Neural progenitor cell (in vitro differentiated cells): ENCODE measurements around the gene ADGRA1. TPM values are rescaled to one million over a fixed set of nuclear protein-coding genes. Genes with fewer than 3 reads are reported as not detected.

Source experiments
- DNase-seq: peaks from one replicate; pipeline ENCODE4 v3.0.0-alpha.2; 2016; ENCODE audit warnings: low spot score
- H2AFZ ChIP-seq: fragments of 200-600 bp; sonication (generic); replicated peaks from 2 replicates; pipeline ENCODE4 v1.6.1; 2016; ENCODE audit warnings: antibody characterized with exemption
- H3F3A ChIP-seq: fragments of 200-600 bp; sonication (generic); 2 replicates; pipeline ENCODE4 v1.6.1; 2016; ENCODE audit warnings: antibody characterized with exemption, low read depth
- H3K27ac ChIP-seq: fragments of 200-600 bp; sonication (generic); 2 replicates; pipeline ENCODE4 v1.5.1; 2016; ENCODE audit warnings: mild to moderate bottlenecking
- H3K27me3 ChIP-seq: fragments of 200-600 bp; sonication (generic); 2 replicates; pipeline ENCODE4 v1.6.1; 2016; ENCODE audit warnings: mild to moderate bottlenecking, moderate library complexity
- H3K36me3 ChIP-seq: fragments of 200-600 bp; sonication (generic); 2 replicates; pipeline ENCODE4 v1.5.1; 2016
- H3K4me1 ChIP-seq: fragments of 200-600 bp; sonication (generic); 2 replicates; pipeline ENCODE4 v1.6.1; 2016; ENCODE audit warnings: mixed run types
- H3K4me2 ChIP-seq: fragments of 200-600 bp; sonication (generic); 2 replicates; pipeline ENCODE4 v1.6.1; 2016
- H3K4me3 ChIP-seq: fragments of 200-600 bp; sonication (generic); 2 replicates; pipeline ENCODE4 v1.5.1; 2016
- H3K79me2 ChIP-seq: fragments of 200-600 bp; sonication (generic); 2 replicates; pipeline ENCODE4 v1.6.1; 2016; ENCODE audit warnings: low read depth
- H3K9ac ChIP-seq: fragments of 200-600 bp; sonication (generic); 2 replicates; pipeline ENCODE4 v1.6.1; 2016
- H3K9me3 ChIP-seq: fragments of 200-600 bp; sonication (generic); 2 replicates; pipeline ENCODE4 v1.5.1; 2016; ENCODE audit warnings: low read depth
- H4K20me1 ChIP-seq: fragments of 200-600 bp; sonication (generic); 2 replicates; pipeline ENCODE4 v1.6.1; 2016; ENCODE audit warnings: low read depth
- H3K27ac Mint-ChIP-seq: 3 replicates; pipeline ENCODE4 v1.8.0; 2021; ENCODE audit warnings: mixed read lengths
- H3K27me3 Mint-ChIP-seq: 2 replicates; pipeline ENCODE4 v1.8.0; 2022; ENCODE audit warnings: low read depth, mild to moderate bottlenecking, inconsistent platforms, moderate library complexity, mixed read lengths; ENCODE audit not compliant: insufficient read depth
- H3K36me3 Mint-ChIP-seq: 3 replicates; pipeline ENCODE4 v1.8.0; 2021; ENCODE audit warnings: mixed read lengths
- H3K4me1 Mint-ChIP-seq: 3 replicates; pipeline ENCODE4 v1.8.0; 2021; ENCODE audit warnings: mixed read lengths
- H3K4me3 Mint-ChIP-seq: 3 replicates; pipeline ENCODE4 v1.8.0; 2021; ENCODE audit warnings: mild to moderate bottlenecking, moderate library complexity, mixed read lengths
- H3K9me3 Mint-ChIP-seq: 3 replicates; pipeline ENCODE4 v1.8.0; 2020; ENCODE audit warnings: mixed read lengths
- EZH2 ChIP-seq: fragments of 200-600 bp; sonication (generic); IDR thresholded peaks from 2 replicates; pipeline ENCODE4 v1.6.1; 2017; ENCODE audit warnings: antibody characterized with exemption, mild to moderate bottlenecking, moderate library complexity
- EZH2phosphoT487 ChIP-seq: fragments of 200-600 bp; sonication (generic); IDR thresholded peaks from 2 replicates; pipeline ENCODE4 v1.6.1; 2017; ENCODE audit warnings: antibody characterized with exemption
- total RNA-seq: library from RNA; depleted of rRNA; stranded (reverse); fragments of >200 nt; gene quantifications from 2 replicates; pipeline ENCODE4 v1.2.3, GENCODE V29; 2015; ENCODE audit warnings: low replicate concordance
- TF ChIP-seq, protein P1 (sequence below): fragments of 200-600 bp; sonication (generic); IDR thresholded peaks from 2 replicates; pipeline ENCODE4 v1.5.1; 2017; ENCODE audit warnings: antibody characterized with exemption, mild to moderate bottlenecking

The ADGRA1 gene
- total RNA-seq, 1 donor from 2014 or later, result not detected

- Histone ChIP-seq H3K9me3 (no peaks in the 10 kb centered on the region), H3F3A (peaks cover 17% of the 10 kb centered on the region), H2AFZ (no peak overlapping the region), H3K4me2 (peak overlapping the region; percentile 100), H3K9ac (no peak overlapping the region), H4K20me1 (peaks cover 17% of the 10 kb centered on the region), H3K27me3 (peaks cover 16% of the 10 kb centered on the region), H3K4me1 (peaks cover 19% of the 10 kb centered on the region), H3K36me3 (no peaks in the 10 kb centered on the region), H3K79me2 (no peaks in the 10 kb centered on the region), H3K27ac (no peak overlapping the region), H3K4me3 (peak overlapping the region; percentile 95)
- H3K9me3 Mint-ChIP-seq, result no peaks in the 10 kb centered on the region
- TF ChIP-seq EZH2phosphoT487 (no peak), EZH2 (no peak)
- TF ChIP-seq, protein P1, sequence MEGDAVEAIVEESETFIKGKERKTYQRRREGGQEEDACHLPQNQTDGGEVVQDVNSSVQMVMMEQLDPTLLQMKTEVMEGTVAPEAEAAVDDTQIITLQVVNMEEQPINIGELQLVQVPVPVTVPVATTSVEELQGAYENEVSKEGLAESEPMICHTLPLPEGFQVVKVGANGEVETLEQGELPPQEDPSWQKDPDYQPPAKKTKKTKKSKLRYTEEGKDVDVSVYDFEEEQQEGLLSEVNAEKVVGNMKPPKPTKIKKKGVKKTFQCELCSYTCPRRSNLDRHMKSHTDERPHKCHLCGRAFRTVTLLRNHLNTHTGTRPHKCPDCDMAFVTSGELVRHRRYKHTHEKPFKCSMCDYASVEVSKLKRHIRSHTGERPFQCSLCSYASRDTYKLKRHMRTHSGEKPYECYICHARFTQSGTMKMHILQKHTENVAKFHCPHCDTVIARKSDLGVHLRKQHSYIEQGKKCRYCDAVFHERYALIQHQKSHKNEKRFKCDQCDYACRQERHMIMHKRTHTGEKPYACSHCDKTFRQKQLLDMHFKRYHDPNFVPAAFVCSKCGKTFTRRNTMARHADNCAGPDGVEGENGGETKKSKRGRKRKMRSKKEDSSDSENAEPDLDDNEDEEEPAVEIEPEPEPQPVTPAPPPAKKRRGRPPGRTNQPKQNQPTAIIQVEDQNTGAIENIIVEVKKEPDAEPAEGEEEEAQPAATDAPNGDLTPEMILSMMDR, result no peak
- H3K36me3 Mint-ChIP-seq, result no peaks in the 10 kb centered on the region
- no peak overlapping the region for H3K27ac Mint-ChIP-seq
- peak; percentile 29 for DNase-seq
- no peak overlapping the region for H3K4me3 Mint-ChIP-seq
- H3K4me1 Mint-ChIP-seq, result peaks cover 4% of the 10 kb centered on the region
- H3K27me3 Mint-ChIP-seq, result peaks cover 5% of the 10 kb centered on the region
Observed at GRCh38 chr10:133159611-133159949, 71.9 kb downstream of the ADGRA1 start.

DNA sequence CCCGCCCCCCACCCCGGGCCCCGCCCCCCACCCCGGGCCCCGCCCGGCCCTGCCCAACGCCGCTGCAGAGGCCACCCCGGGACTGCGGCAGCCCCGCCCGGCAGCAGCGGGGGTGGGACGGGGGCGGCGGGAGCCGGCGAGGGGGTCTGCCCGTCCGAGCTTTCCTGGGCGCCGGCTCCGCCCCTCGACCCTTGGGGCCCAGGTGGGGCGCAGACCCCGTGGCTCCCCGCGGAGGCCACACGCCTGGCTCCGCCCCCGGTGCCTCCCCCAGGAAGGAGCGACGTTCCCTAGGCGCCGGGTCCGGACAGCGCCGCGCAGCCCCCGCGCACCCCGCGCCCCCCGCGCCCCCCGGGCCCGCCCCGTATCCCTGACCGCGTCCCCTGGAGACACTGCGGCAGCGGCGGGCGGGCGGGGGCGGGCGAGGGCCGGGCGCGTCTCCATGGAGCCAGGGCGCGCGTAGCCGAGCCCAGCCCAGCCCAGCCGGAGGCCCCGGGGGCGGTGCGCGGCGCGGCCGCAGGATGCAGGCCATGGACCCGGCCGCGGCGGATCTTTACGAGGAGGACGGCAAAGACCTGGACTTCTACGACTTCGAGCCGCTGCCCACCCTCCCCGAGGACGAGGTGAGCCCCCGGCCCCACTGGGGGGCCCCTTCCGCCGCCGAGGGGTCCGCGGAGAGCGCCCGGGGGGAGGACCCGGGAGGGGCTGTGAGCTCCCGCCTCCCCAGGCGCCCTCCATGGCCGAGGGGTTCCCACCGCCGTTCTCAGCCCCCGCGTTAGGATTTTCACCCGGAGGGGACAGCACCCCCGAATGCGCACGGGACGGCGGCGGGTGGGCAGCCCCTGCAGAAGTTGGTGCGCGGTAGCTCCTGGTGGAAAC lies 72.5 kb downstream of the ADGRA1 start, which contains the start of gene KNDC1:
TSS of gene KNDC1 (plus strand) at position 270 of the 876 bp plus-strand sequence. CDS start at position 519, 249 bp downstream.
- H3K36me3 ChIP-seq, result no peaks in the 10 kb centered on the region
- peaks cover 16% of the 10 kb centered on the region for H3K27me3 ChIP-seq
- H3K4me2 ChIP-seq, result peak within 1 kb of the TSS; percentile 100
- no peak within 1 kb of the TSS for H3K27ac ChIP-seq
- Mint-ChIP-seq H3K27ac (no peak within 1 kb of the TSS), H3K27me3 (peaks cover 3% of the 10 kb centered on the region), H3K36me3 (no peaks in the 10 kb centered on the region), H3K9me3 (no peaks in the 10 kb centered on the region), H3K4me3 (peak within 1 kb of the TSS; percentile 80), H3K4me1 (no peaks in the 10 kb centered on the region)
- no peaks in the 10 kb centered on the region for H3K79me2 ChIP-seq
- H3K9ac ChIP-seq, result no peak within 1 kb of the TSS
- no peaks in the 10 kb centered on the region for H3K9me3 ChIP-seq
- peaks cover 19% of the 10 kb centered on the region for H3K4me1 ChIP-seq
- H4K20me1 ChIP-seq, result peaks cover 17% of the 10 kb centered on the region
- peak within 1 kb of the TSS; percentile 89 for H2AFZ ChIP-seq
- H3K4me3 ChIP-seq, result peak within 1 kb of the TSS; percentile 95
- peak; percentile 79 for DNase-seq
- TF ChIP-seq EZH2, result peak; percentile 41
- no peak for TF ChIP-seq EZH2phosphoT487
- H3F3A ChIP-seq, result peaks cover 17% of the 10 kb centered on the region

DNA sequence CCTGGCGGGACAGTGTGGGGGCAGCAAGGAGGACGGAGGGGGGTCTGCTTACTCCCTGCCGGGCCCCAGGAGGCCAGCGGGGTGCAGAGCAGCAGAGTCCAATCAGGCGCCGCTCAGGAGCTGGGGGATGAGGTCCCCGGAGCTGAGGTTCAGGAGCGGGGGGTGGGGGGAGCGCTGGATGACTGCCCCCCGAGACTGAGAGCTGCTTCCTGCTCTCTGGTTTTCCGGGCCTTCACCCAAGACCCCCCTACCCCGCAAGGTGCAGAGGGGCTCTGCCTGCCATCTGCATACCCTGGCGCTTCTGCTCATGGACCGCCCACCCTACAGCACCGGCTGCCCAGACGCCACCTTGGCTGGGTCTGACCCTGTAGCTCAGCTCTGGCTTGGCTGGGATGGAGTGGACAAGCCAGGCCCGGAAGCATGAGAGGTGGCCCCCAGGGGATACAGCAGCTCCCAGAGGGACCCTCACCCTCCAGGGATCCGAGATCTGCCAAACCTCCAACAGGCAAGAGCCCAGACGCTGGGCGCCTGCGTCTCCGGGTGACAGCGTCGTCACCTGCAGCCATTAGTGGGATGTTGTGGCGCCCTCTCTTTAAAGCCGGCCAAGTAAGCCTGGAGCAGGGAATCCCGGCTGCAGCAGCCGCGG lies 73.2 kb downstream of the ADGRA1 start:
- peak overlapping the region; percentile 95 for H3K4me3 ChIP-seq
- no peaks in the 10 kb centered on the region for H3K36me3 Mint-ChIP-seq
- H3F3A ChIP-seq, result peaks cover 17% of the 10 kb centered on the region
- DNase-seq, result peak; percentile 54
- H3K9ac ChIP-seq, result no peak overlapping the region
- H3K4me3 Mint-ChIP-seq, result peak overlapping the region; percentile 80
- peaks cover 19% of the 10 kb centered on the region for H3K4me1 ChIP-seq
- peak overlapping the region; percentile 89 for H2AFZ ChIP-seq
- no peak overlapping the region for H3K27ac Mint-ChIP-seq
- no peak overlapping the region for H3K27ac ChIP-seq
- no peaks in the 10 kb centered on the region for H3K4me1 Mint-ChIP-seq
- no peaks in the 10 kb centered on the region for H3K9me3 Mint-ChIP-seq
- H3K4me2 ChIP-seq, result peak overlapping the region; percentile 100
- H3K79me2 ChIP-seq, result no peaks in the 10 kb centered on the region
- peaks cover 17% of the 10 kb centered on the region for H4K20me1 ChIP-seq
- TF ChIP-seq EZH2phosphoT487 (no peak), EZH2 (peak; percentile 50)
- TF ChIP-seq, protein P1, result peak; percentile 7
- peaks cover 3% of the 10 kb centered on the region for H3K27me3 Mint-ChIP-seq
- H3K9me3 ChIP-seq, result no peaks in the 10 kb centered on the region
- H3K27me3 ChIP-seq, result peaks cover 16% of the 10 kb centered on the region
- H3K36me3 ChIP-seq, result no peaks in the 10 kb centered on the region
